ENCODE measurements around the gene TNN.
A peak's percentile ranks its signal among the peaks of the same experiment; 100 is the strongest.

Gene TNN

DNA sequence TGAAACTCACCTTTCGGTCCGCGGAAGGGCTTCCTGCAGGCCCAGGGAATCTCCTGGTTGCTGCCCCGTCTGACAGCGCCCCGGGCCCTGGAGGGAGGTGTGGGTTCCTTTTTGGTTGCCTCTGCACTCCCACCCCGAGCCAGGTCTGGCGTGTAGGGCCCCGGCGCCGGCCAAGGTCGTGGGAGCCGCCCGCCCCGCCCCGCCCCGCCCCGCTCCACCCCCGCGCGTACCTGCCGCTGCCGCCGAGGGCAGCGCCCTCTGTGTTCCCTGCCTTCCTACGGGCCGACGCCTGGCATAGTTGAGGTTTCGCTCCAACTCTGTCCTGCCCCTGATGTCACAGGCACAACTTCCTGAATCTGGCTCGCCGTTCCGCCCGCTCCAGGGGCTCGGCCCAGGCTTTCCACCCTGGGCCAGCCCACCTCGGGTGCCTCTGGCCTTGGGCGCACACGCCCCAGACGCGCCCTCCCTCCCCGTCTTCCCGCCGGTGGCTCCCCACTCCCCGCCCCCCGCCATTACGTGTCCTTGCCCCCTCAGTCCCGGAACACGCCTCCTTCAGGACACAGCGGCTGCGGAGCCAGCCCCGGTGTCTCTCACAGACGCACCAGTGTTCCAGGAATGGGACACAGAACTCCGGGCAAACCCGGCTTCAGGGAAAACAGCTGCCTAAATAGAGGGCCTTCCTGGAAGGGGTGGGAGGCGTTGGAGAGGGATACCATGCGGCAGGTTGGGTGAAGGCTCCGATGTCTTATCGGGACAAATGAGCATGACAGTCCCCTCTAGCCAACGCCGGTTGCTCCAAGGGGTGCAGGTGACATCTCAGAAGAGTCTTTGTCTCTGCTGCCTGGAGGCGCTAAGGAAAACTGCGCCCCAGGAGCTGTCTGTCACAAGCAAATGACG lies 125.2 kb downstream of the TNN start, which contains the start of gene KIAA0040:
KIAA0040 (minus strand) TSS at position 147 of the 897 bp plus-strand sequence. CDS start 31,763 bp downstream, outside the sequence.
- Mint-ChIP-seq H3K27me3 (no peaks in the 10 kb centered on the region), H3K36me3 (peaks cover 24% of the 10 kb centered on the region), H3K27ac (peak within 1 kb of the TSS; percentile 88), H3K9me3 (no peaks in the 10 kb centered on the region), H3K4me1 (peaks cover 62% of the 10 kb centered on the region), H3K4me3 (peak within 1 kb of the TSS; percentile 99)
- ATAC-seq (ENCODE audit: low read depth) (peak; percentile 53), DNase-seq (ENCODE audit: low spot score in 2 of 2) (peak; percentile 37 to 53)

DNA sequence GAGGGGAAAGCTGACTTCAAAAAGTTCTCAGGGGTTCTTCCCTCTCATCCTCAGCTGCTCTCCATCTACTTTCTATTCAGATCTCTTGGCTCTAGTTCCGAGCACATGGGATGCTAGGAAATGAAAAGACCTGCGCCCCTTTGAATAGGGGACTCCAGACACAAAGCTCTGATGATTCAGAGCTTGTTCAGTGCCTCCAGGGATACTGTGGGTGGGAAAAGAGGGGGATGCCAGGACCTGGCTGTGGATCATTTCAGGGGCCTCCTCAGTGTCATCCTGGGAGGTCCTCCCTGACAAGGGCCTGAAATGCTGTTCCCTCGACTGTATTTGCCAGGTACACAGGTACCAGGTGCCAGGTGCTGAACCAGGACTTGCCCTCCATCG lies 125.9 kb downstream of the TNN start:
- H3K9me3 Mint-ChIP-seq, result no peaks in the 10 kb centered on the region
- H3K27ac Mint-ChIP-seq, result peak overlapping the region; percentile 88
- H3K27me3 Mint-ChIP-seq, result no peaks in the 10 kb centered on the region
- H3K36me3 Mint-ChIP-seq, result peaks cover 20% of the 10 kb centered on the region
- peak overlapping the region; percentile 99 for H3K4me3 Mint-ChIP-seq
- no peak for DNase-seq (ENCODE audit: low spot score in 2 of 2)
- H3K4me1 Mint-ChIP-seq, result peaks cover 58% of the 10 kb centered on the region
- ATAC-seq (ENCODE audit: low read depth), result no peak

DNA sequence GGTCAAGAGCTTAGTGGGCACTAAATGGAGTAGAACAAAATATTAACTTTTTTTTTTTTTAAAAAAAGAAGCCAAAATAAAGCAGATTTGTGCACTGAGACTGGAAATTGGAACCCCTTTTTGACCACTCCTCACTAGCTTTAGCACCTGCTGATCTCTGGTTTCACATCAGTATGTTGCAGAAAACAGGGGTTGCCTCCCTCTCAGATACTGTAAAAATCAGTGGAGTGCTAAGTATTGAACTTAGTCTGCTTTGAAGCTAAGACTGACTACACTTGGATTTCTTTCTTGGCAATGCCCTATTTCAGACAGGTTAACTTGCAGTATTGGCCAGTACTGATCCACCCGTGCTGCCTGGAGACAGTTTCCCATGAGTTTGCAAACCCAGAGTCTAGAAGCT lies 127.6 kb downstream of the TNN start:
- Mint-ChIP-seq H3K36me3 (peaks cover 10% of the 10 kb centered on the region), H3K27ac (peak overlapping the region; percentile 88), H3K4me3 (peak overlapping the region; percentile 2), H3K9me3 (no peaks in the 10 kb centered on the region), H3K27me3 (no peaks in the 10 kb centered on the region), H3K4me1 (peaks cover 50% of the 10 kb centered on the region)
- DNase-seq (ENCODE audit: low spot score in 2 of 2) (no peak), ATAC-seq (ENCODE audit: low read depth) (peak; percentile 21)

DNA sequence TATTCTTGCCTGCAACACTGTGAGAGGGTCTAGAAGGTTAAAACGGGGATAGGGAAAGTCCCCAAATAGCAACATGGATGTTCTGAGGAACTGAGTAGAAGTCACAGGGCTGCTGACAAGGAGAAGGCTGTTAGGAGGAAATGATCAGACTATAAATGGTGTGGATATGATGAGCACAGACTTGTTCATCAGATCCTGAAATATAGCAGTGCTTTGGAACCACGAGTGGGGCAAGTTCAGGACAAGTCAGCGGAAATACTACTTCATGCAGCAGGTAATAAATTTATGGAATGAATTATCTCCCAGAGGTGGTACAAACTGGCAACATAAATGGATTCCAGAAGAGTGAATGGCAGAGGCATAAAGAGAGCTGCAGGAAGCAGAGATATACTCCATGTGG lies 128.2 kb downstream of the TNN start:
- no peaks in the 10 kb centered on the region for H3K27me3 Mint-ChIP-seq
- DNase-seq (ENCODE audit: low spot score in 2 of 2), result no peak
- H3K9me3 Mint-ChIP-seq, result no peaks in the 10 kb centered on the region
- H3K27ac Mint-ChIP-seq, result peak overlapping the region; percentile 88
- peak; percentile 33 for ATAC-seq (ENCODE audit: low read depth)
- H3K4me3 Mint-ChIP-seq, result peak overlapping the region; percentile 2
- H3K4me1 Mint-ChIP-seq, result peaks cover 44% of the 10 kb centered on the region
- peaks cover 4% of the 10 kb centered on the region for H3K36me3 Mint-ChIP-seq

DNA sequence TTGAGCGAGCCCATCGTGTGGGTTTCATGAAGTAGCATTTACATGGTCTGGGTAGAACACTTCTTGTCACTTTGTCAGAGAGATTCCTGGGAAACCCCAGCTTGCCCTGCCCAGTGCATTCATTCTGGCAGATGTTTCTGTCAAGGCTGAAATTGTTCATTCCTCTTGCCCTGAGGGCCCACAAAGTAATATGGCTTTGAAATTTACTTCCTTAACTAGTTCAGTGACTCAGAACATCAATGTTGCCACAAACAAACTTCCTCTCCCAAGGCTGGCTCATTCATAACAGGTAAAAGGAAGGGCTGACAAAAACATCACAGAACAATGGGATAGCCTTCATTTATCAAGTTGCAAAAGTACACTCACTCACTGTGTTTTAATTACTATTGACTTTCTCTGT lies 129.9 kb downstream of the TNN start:
- ATAC-seq (ENCODE audit: low read depth) (peak; percentile 31), DNase-seq (ENCODE audit: low spot score in 2 of 2) (no peak)
- H3K27me3 Mint-ChIP-seq, result no peaks in the 10 kb centered on the region
- no peaks in the 10 kb centered on the region for H3K36me3 Mint-ChIP-seq
- peak overlapping the region; percentile 66 for H3K27ac Mint-ChIP-seq
- peaks cover 42% of the 10 kb centered on the region for H3K4me1 Mint-ChIP-seq
- peak overlapping the region; percentile 3 for H3K4me3 Mint-ChIP-seq
- no peaks in the 10 kb centered on the region for H3K9me3 Mint-ChIP-seq

Measured in memory B cell (primary cell).